Keratinocyte (primary cell): Measurements from ENCODE around the gene CCNO.

Source experiments
- EZH2 ChIP-seq: IDR thresholded peaks from one replicate; pipeline ENCODE4 v1.6.1; 2012; ENCODE audit warnings: inconsistent platforms, mild to moderate bottlenecking, low read length, moderate library complexity
- TF ChIP-seq, protein P1 (sequence below), 3 experiments: IDR thresholded peaks in 1 of 3; conservative IDR thresholded peaks in 1 of 3; optimal IDR thresholded peaks in 1 of 3; 2 replicates in 2 of 3; 3 replicates in 1 of 3; pipeline versions ENCODE3 to v1.5.1; 2011; ENCODE audit warnings: low read length in 3 of 3, mild to moderate bottlenecking in 3 of 3, moderate library complexity in 2 of 3, control low read depth in 1 of 3, inconsistent platforms in 1 of 3; ENCODE audit not compliant: insufficient read depth in 2 of 3; ENCODE audit errors: extremely low read depth in 1 of 3

DNA sequence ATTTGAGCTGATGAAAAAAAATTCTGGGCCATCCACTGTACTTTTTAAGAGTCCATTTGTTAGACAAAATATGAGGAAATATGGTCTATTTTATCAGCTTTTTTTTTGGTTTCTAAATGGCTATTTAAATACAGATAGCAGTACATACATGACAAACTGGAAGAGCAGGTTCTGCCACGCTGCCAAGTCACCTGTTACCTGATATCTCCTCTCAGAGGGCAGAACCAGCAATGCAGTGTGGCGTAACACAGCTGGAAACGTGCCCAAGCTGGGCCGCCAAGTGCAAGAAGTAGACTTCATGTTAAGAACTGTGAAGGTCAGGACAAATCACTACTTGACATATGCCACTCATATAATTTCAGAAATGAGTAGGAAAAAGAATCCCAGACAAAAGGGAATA, 14.4 kb downstream of the CCNO start:
- TF ChIP-seq EZH2 = no peak
- TF ChIP-seq, protein P1, sequence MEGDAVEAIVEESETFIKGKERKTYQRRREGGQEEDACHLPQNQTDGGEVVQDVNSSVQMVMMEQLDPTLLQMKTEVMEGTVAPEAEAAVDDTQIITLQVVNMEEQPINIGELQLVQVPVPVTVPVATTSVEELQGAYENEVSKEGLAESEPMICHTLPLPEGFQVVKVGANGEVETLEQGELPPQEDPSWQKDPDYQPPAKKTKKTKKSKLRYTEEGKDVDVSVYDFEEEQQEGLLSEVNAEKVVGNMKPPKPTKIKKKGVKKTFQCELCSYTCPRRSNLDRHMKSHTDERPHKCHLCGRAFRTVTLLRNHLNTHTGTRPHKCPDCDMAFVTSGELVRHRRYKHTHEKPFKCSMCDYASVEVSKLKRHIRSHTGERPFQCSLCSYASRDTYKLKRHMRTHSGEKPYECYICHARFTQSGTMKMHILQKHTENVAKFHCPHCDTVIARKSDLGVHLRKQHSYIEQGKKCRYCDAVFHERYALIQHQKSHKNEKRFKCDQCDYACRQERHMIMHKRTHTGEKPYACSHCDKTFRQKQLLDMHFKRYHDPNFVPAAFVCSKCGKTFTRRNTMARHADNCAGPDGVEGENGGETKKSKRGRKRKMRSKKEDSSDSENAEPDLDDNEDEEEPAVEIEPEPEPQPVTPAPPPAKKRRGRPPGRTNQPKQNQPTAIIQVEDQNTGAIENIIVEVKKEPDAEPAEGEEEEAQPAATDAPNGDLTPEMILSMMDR (optimal IDR thresholded peaks at IDR 0.05 in 1 of 3, IDR thresholded peaks at IDR 0.05 in 1 of 3, conservative IDR thresholded peaks at IDR 0.05 in 1 of 3; ENCODE audit: extremely low read depth in 1 of 3, insufficient read depth in 2 of 3, low read length in 3 of 3) = peak in 1 of 3 experiments; percentile 35
